Heart left ventricle (tissue), 16 donors: ENCODE data around the gene OR7C2. TPM values are rescaled to one million over a fixed set of nuclear protein-coding genes. Genes with fewer than 3 reads are reported as not detected.

ENCODE experiments used
- ATAC-seq, 4 donors: fragments of 200-7000 bp; cut with Tn5 transposase; one replicate each; pipeline ENCODE4 v1.9.1; 2020 to 2022; ENCODE audit warnings: moderate library complexity in 4 of 4, mild to moderate bottlenecking in 3 of 4, moderate number of reproducible peaks in 1 of 4
- DNase-seq, 5 donors: peaks; one replicate each; pipeline ENCODE4 v3.0.0-alpha.2; 2020
- H3K27ac ChIP-seq, 12 donors: fragments of 200-600 bp; sonication (generic) in 4 of 12; one replicate each; pipeline versions ENCODE4 v1.5.0 to v1.8.0; 2016 to 2022; ENCODE audit warnings: mild to moderate bottlenecking in 2 of 12
- H3K27me3 ChIP-seq, 9 donors: fragments of 200-600 bp; sonication (generic) in 2 of 9; one replicate each; pipeline versions ENCODE4 v1.5.1 to v1.8.0; 2016 to 2022; ENCODE audit warnings: mild to moderate bottlenecking in 3 of 9
- H3K36me3 ChIP-seq, 9 donors: fragments of 200-600 bp; sonication (generic) in 2 of 9; one replicate each; pipeline versions ENCODE4 v1.5.0 to v1.8.0; 2018 to 2022; ENCODE audit warnings: mild to moderate bottlenecking in 2 of 9
- H3K4me1 ChIP-seq, 12 donors: fragments of 200-600 bp; sonication (generic) in 4 of 12; one replicate each; pipeline versions ENCODE4 v1.5.0 to v1.8.0; 2016 to 2022; ENCODE audit warnings: mild to moderate bottlenecking in 3 of 12
- H3K4me3 ChIP-seq, 12 donors: fragments of 200-600 bp; sonication (generic) in 4 of 12; one replicate each; pipeline versions ENCODE4 v1.5.0 to v1.8.0; 2017 to 2022; ENCODE audit warnings: mild to moderate bottlenecking in 9 of 12, moderate library complexity in 4 of 12
- H3K9me3 ChIP-seq, 12 donors: fragments of 200-600 bp; sonication (generic) in 4 of 12; one replicate each; pipeline versions ENCODE4 v1.5.0 to v1.8.0; 2016 to 2022; ENCODE audit warnings: mild to moderate bottlenecking in 1 of 12
- CTCF ChIP-seq, 12 donors: fragments of 200-600 bp; sonication (generic) in 4 of 12; IDR thresholded peaks; one replicate each; pipeline versions ENCODE4 v1.5.0 to v1.8.0; 2018 to 2022; ENCODE audit warnings: antibody characterized with exemption in 12 of 12, mild to moderate bottlenecking in 5 of 12
- POLR2A ChIP-seq, 2 donors: fragments of 450-650 bp; IDR thresholded peaks; one replicate each; pipeline ENCODE4 v1.6.1; 2017; ENCODE audit warnings: antibody characterized with exemption in 2 of 2, mild to moderate bottlenecking in 2 of 2, moderate library complexity in 2 of 2
- WGBS, 4 donors: extraction: QIAGEN DNeasy Blood & Tissue Kit in 2 of 4; methylation state at CpG; one replicate each; pipeline versions ENCODE4 v1.1.5 to v1.1.7; 2013 to 2018; 5-methylcytosine and 5-hydroxymethylcytosine counted together
- intact Hi-C, 10 donors: fragments of 100-400 bp; cut with DNase I; formaldehyde crosslinking; loops; one replicate each; pipeline versions ENCODE4 v1.11.1 to v1.14.2; 2022
- polyA plus RNA-seq, 2 donors: library from polyadenylated mRNA; stranded (reverse); fragments of 200-250 nt; gene quantifications; one replicate each; pipeline ENCODE4 v1.2.3, GENCODE V29; 2013
- total RNA-seq, 9 donors: library from RNA; depleted of rRNA in 2 of 9; stranded (reverse); fragments of >200 nt in 2 of 9; fragmentation: NEBNext Ultra II Directional in 3 of 9; extraction: Animal tissue kit (Norgen Biotek cat#: 25700) in 3 of 9; gene quantifications; one replicate each; pipeline versions ENCODE4 v1.1.0 to v1.2.4, GENCODE V29; 2016 to 2023
- donor health status: ischemic (EF 13 %, LVEDD 7.1; RV severe dilation, severe dysfunction).
- donor health status: healthy with polysubstance abuse.
- donor health status: DM: no; HTN: yes; CAD: no.
- donor health status: DM: no; HTN: no; CAD: no.
- donor health status: ischemic (EF 25% LVEDD 6.9; RV normal size, moderate dysfunction).
- donor health status: ischemic (EF 25% LVEDD 5.7; RV mildly dilated, moderate dysfunction).
- donor health status: healthy.
- donor health status: DM: yes; HTN: yes; CAD: no.
- donor health status: ischemic (EF 35%, LVEDD 5.7; RV mildly dilated, moderate dysfunction).
- donor health status: nonischemic (EF 11% LVEDD 7.7; RV severe dilation, severe dysfunction).
- donor health status: DM: yes; HTN: yes; CAD: no.
- donor health status: PGD.
- donor health status: ischemic (EF 29% LVEDD 5.4; RV normal size, mild dysfunction).
- donor health status: nonischemic (EF 23%, LVEDD 6.1; RV moderate dilation, normal function).

The OR7C2 gene
- total and polyA plus RNA-seq, 11 donors = not detected

- no peak for TF ChIP-seq CTCF (IDR thresholded peaks at IDR 0.05)
- TF ChIP-seq POLR2A (IDR thresholded peaks at IDR 0.05) = no peak
- intact Hi-C loops = no loop called here
- H3K36me3 ChIP-seq = no peaks in the 10 kb centered on the region
- no peak for ATAC-seq
- H3K4me1 ChIP-seq = no peaks in the 10 kb centered on the region
- WGBS, 4 donors = 90 to 95% (median 92%) methylated on average over 11 to 14 of the region's 14 CpGs
- no peak overlapping the region for H3K4me3 ChIP-seq
- H3K9me3 ChIP-seq = peaks cover 0 to 4% (median 0%) of the 10 kb centered on the region in 12 donors
- no peak overlapping the region for H3K27ac ChIP-seq
- no peak for DNase-seq
- H3K27me3 ChIP-seq = no peaks in the 10 kb centered on the region
Measured at GRCh38 chr19:14968247-14968646, 27.0 kb downstream of the OR7C2 start.

- H3K4me3 ChIP-seq = no peak overlapping the region
- WGBS, 4 donors = 70 to 90% (median 76%) methylated on average over 5 to 7 of the region's 7 CpGs
- peaks cover 0 to 17% (median 4%) of the 10 kb centered on the region in 9 donors for H3K27me3 ChIP-seq
- H3K27ac ChIP-seq = no peak overlapping the region
- DNase-seq (no peak), ATAC-seq (no peak)
- TF ChIP-seq POLR2A (IDR thresholded peaks at IDR 0.05) = no peak
- no peak for TF ChIP-seq CTCF (IDR thresholded peaks at IDR 0.05)
- no peaks in the 10 kb centered on the region for H3K36me3 ChIP-seq
- no peaks in the 10 kb centered on the region for H3K9me3 ChIP-seq
- intact Hi-C loops = no loop called here
- H3K4me1 ChIP-seq = no peaks in the 10 kb centered on the region
Measured at GRCh38 chr19:14971474-14971873, 30.2 kb downstream of the OR7C2 start.

- Histone ChIP-seq H3K4me1 (no peaks in the 10 kb centered on the region), H3K36me3 (no peaks in the 10 kb centered on the region), H3K4me3 (no peak overlapping the region), H3K27ac (no peak overlapping the region), H3K27me3 (peaks cover 0 to 29% (median 11%) of the 10 kb centered on the region in 9 donors), H3K9me3 (no peaks in the 10 kb centered on the region)
- intact Hi-C loops = no loop called here
- no peak for DNase-seq
- no peak for ATAC-seq
- no peak for TF ChIP-seq CTCF (IDR thresholded peaks at IDR 0.05)
- no peak for TF ChIP-seq POLR2A (IDR thresholded peaks at IDR 0.05)
- WGBS, 4 donors = 79 to 86% (median 84%) methylated on average over 17 to 27 of the region's 27 CpGs
Measured at GRCh38 chr19:14972676-14973075, 31.4 kb downstream of the OR7C2 start.

GRCh38 chr19:14974488-14974887 lies 33.2 kb downstream of the OR7C2 start:
- Histone ChIP-seq H3K9me3 (no peaks in the 10 kb centered on the region), H3K36me3 (no peaks in the 10 kb centered on the region), H3K27ac (no peak overlapping the region), H3K4me3 (no peak overlapping the region), H3K27me3 (peaks cover 6 to 40% (median 21%) of the 10 kb centered on the region in 9 donors), H3K4me1 (peaks cover 0 to 5% (median 0%) of the 10 kb centered on the region in 12 donors)
- 62 to 78% (median 66%) methylated on average over 4 of the region's 4 CpGs for WGBS, 4 donors
- no peak for TF ChIP-seq POLR2A (IDR thresholded peaks at IDR 0.05)
- no peak for TF ChIP-seq CTCF (IDR thresholded peaks at IDR 0.05)
- no peak for ATAC-seq
- intact Hi-C loops = no loop called here
- no peak for DNase-seq
